Kidney epithelial cell (primary cell): ENCODE data around the gene ABHD14A. TPM values are rescaled to one million over a fixed set of nuclear protein-coding genes. Genes with fewer than 3 reads are reported as not detected.
A peak's percentile ranks its signal among the peaks of the same experiment; 100 is the strongest.

ENCODE experiments used
- DNase-seq: peaks from one replicate; pipeline ENCODE4 v3.0.0-alpha.2; 2010; ENCODE audit warnings: low read depth
- H3K27me3 ChIP-seq: 2 replicates; pipeline ENCODE4 v1.6.0; 2011; ENCODE audit warnings: low read length; ENCODE audit not compliant: control insufficient read depth, insufficient read depth
- H3K36me3 ChIP-seq: 2 replicates; pipeline ENCODE4 v1.5.1; 2011; ENCODE audit warnings: low read length; ENCODE audit not compliant: control insufficient read depth, insufficient read depth
- H3K4me3 ChIP-seq: 2 replicates; pipeline ENCODE4 v1.5.1; 2011; ENCODE audit warnings: low read depth, mild to moderate bottlenecking, control low read depth, low read length
- CTCF ChIP-seq: IDR thresholded peaks from 2 replicates; pipeline ENCODE4 v1.5.1; 2011; ENCODE audit warnings: mild to moderate bottlenecking, moderate library complexity, low read length, control low read depth, inconsistent platforms; ENCODE audit not compliant: insufficient read depth, poor library complexity, severe bottlenecking
- total RNA-seq: library from RNA; depleted of rRNA; stranded (reverse); fragments of >200 nt; gene quantifications from 2 replicates; pipeline ENCODE4 v1.2.3, GENCODE V29; 2015

The ABHD14A gene
- total RNA-seq, 1 donor from 2014 or later = 15.3 TPM

DNA sequence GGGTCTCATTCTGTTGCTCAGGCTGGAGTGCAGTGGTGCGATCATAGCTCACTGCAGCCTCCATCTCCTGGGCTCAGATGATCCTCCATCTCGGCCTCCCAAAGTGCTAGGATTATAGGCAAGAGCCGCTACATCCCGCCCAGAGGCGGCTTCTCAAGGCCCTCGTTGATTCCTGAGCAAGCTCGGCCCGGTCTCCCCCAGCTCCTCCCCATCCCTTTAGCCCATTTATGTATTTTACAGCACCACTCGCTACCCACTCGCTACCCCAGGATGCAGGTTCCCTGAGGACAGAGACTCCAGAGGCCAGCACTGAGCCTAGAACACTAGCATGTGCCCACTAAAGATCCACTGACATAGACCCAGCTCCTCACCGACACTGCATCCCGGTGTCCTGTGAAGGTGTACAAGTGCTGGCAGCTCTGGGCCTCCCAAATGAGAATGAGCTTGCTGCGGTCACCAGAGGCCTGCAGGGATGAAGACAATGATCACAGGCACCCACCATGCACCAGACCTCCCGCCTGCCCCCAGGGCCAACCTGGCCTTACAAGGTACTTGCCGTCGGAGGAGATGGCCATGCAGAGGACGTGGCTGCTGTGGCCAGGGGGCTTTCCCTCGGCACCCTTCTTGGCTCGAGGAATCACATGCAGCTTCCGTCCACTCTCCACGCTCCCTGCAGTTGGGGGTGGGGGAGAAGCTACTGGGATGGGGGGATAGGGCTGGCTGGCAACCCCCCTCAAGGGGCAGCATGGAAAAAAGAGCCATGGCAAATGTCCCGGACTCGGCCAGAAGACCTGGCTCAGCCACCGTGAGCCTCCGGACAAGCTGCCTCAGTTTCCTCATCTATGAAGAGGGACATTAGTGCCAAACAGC lies 38.7 kb upstream of the ABHD14A start:
- H3K36me3 ChIP-seq = peaks cover 8% of the 10 kb centered on the region
- no peak for TF ChIP-seq CTCF
- no peaks in the 10 kb centered on the region for H3K27me3 ChIP-seq
- no peak for DNase-seq
- H3K4me3 ChIP-seq = no peak overlapping the region

DNA sequence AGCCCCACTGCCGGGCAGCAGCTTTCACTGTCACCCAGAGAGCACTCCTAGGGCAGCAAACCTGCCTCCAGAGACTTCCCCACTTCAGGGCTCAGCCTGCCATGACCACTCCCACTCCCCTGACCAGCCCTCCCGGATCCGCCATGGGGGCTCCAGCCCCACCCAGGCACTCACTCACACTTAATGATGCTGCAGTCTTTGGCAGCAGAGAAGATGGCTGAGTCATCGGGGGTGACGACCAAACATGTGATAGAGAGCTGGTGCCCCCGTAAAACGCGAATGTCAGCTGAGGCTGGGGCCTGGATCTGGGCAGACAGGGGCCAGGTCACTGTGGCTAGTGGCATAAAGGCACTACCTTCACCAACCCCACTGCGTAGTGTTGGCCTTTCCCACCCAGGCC lies 37.9 kb upstream of the ABHD14A start:
- Histone ChIP-seq H3K27me3 (no peaks in the 10 kb centered on the region), H3K36me3 (peaks cover 8% of the 10 kb centered on the region), H3K4me3 (no peak overlapping the region)
- DNase-seq = no peak
- TF ChIP-seq CTCF = no peak

DNA sequence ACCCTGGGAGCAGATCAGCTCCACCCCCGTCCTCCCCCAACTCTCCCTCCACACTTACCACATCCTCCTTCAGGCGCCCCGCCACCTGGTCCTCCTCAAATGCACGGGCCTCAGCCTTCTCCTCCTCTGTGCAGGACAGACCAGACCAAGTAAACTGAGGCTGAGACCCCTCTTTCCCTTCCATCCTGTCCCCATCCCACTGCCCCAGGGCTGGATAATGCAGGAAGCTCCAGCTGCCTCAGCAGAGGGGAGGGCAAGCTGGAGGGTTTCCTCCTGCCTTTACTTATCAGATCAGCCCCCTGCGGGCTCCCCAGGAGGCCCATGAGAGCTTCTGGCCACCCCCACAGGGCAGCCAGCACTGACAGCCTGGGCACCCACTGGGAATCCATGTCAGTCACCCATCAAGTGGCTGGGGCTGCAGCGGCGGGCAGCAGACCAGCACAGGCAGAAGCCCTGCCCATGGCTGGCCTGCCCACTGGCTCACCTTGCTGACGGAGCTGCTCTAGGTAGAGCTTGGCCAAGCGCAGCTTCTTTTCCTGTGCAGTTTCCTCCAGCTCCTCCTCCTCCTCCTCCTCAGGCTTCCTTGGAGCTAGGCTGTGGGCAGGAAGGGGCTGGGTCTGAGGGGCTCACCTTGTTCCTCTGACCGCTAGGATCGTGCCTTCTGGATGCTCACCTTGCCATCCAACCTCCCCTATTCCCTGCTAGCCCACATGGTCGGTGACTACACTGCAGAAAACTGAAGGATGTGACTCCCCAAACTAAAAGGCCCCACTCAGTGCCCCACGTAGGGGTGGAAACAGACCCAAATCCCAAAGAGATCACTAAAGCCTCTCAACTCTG lies 37.0 kb upstream of the ABHD14A start:
- no peak for DNase-seq
- Histone ChIP-seq H3K27me3 (no peaks in the 10 kb centered on the region), H3K36me3 (peaks cover 8% of the 10 kb centered on the region), H3K4me3 (no peak overlapping the region)
- no peak for TF ChIP-seq CTCF

DNA sequence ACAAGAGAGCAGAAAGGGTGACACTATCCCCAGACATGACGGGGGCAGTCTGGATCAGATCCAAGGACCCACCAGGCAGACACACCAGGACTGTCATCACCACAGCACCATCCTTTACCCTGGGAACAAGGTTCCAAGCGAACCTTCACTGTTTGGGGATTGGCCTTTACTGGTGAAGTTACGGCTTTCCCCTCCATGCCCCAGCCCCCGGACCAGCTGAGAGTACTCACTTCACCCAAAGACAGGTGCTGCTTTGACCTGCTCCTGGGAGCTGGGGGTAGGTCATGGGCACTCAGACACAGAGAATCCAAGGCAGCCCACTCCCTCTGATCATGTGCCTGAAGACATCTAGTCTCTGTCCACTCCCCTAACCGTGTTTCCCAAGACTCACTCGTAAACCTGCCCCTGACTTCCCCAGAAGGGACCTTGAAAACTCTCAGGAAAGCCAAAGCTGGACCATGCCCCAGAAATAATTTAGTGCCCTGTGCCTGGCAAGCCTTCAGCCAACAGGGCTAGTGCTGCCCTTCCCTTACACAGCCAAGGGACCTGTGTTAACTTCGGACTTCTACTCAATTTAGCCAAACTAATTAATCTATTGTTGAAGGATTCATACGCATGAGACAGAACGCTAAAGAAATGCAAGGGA lies 36.0 kb upstream of the ABHD14A start:
- Histone ChIP-seq H3K36me3 (peaks cover 7% of the 10 kb centered on the region), H3K4me3 (no peak overlapping the region), H3K27me3 (no peaks in the 10 kb centered on the region)
- no peak for TF ChIP-seq CTCF
- DNase-seq = no peak

DNA sequence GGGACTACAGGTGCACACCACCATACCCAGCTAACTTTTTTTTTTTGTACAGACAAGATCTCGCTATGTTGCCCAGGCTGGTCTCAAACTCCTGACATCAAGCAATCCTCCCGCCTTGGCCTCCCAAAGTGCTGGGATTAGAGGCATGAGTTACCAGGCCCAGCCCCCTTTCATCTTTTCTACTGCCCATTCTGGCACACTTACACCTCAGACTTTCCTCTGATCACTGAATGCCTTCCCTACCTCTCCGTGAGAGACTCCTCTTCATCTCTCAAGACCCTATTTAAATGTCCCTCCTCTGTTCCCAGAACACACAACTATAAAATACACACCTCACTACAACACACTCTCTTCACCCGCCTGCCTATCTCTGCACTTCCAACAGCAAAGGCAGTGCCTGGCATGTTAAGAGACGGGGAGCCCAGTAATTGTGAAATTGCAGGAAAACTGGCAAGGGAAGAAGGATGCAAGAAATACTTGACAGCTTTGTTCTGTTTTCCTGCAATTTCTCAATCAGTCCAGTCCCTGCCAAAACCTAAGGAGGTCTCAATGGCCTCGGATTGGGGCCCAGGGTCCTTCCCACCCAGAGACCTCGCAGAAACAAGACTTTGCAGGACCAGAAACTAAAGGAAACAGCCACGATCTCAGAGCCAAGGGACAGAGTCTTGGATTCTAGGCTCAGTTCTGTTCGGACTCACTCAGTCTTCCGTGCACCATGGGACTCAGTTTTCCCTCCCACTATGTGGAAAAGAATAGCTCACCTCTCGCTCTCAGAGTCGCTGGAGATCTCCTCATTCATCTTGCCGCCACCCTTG lies 34.0 kb upstream of the ABHD14A start:
- H3K36me3 ChIP-seq = peaks cover 4% of the 10 kb centered on the region
- DNase-seq = no peak
- H3K4me3 ChIP-seq = peak overlapping the region; percentile 84
- TF ChIP-seq CTCF = no peak
- H3K27me3 ChIP-seq = no peaks in the 10 kb centered on the region
